H9 (cell line): ENCODE data around the gene NFE2L3. TPM values are rescaled to one million over a fixed set of nuclear protein-coding genes. Genes with fewer than 3 reads are reported as not detected.
A peak's percentile ranks its signal among the peaks of the same experiment; 100 is the strongest.

Experiments
- DNase-seq: peaks from one replicate; pipeline ENCODE4 v3.0.0-alpha.2; 2017
- H2AFZ ChIP-seq: one replicate; pipeline ENCODE4 v1.6.1; 2013; ENCODE audit warnings: mild to moderate bottlenecking, low read length, control low read depth, moderate library complexity
- H2AK5ac ChIP-seq: 2 replicates; pipeline ENCODE4 v1.6.1; 2013; ENCODE audit warnings: low read length, control low read depth, mixed read lengths; ENCODE audit not compliant: insufficient read length
- H2BK120ac ChIP-seq: one replicate; pipeline ENCODE4 v1.6.1; 2013; ENCODE audit warnings: low read depth, mild to moderate bottlenecking, low read length, control low read depth, inconsistent platforms; ENCODE audit not compliant: poor library complexity, severe bottlenecking
- H2BK12ac ChIP-seq: 2 replicates; pipeline ENCODE4 v1.6.1; 2013; ENCODE audit warnings: low read length, control low read depth, mixed read lengths, low read depth; ENCODE audit not compliant: insufficient read length
- H2BK15ac ChIP-seq: 2 replicates; pipeline ENCODE4 v1.6.1; 2013; ENCODE audit warnings: low read depth, low read length, control low read depth
- H2BK20ac ChIP-seq: one replicate; pipeline ENCODE4 v1.6.1; 2013; ENCODE audit warnings: low read depth, mild to moderate bottlenecking, low read length, control low read depth, inconsistent platforms; ENCODE audit not compliant: poor library complexity, severe bottlenecking
- H2BK5ac ChIP-seq: 2 replicates; pipeline ENCODE4 v1.6.1; 2013; ENCODE audit warnings: low read length, control low read depth, mixed read lengths; ENCODE audit not compliant: insufficient read length
- H3K14ac ChIP-seq: 2 replicates; pipeline ENCODE4 v1.6.1; 2013; ENCODE audit warnings: low read length, control low read depth; ENCODE audit not compliant: insufficient read depth
- H3K18ac ChIP-seq: 2 replicates; pipeline ENCODE4 v1.6.1; 2013; ENCODE audit warnings: low read depth, mild to moderate bottlenecking, mixed read lengths, low read length, control low read depth; ENCODE audit not compliant: insufficient read length
- H3K23ac ChIP-seq: 2 replicates; pipeline ENCODE4 v1.6.1; 2013; ENCODE audit warnings: low read length, control low read depth, mixed read lengths, low read depth; ENCODE audit not compliant: insufficient read length
- H3K23me2 ChIP-seq: 2 replicates; pipeline ENCODE4 v1.6.1; 2013; ENCODE audit warnings: low read depth, mild to moderate bottlenecking, mixed read lengths, low read length, control low read depth; ENCODE audit not compliant: insufficient read length, poor library complexity, severe bottlenecking
- H3K27ac ChIP-seq: 2 replicates; pipeline ENCODE4 v1.5.1; 2013; ENCODE audit warnings: low read length, control low read depth, mixed read lengths, low read depth; ENCODE audit not compliant: insufficient read length
- H3K27me3 ChIP-seq: 2 replicates; pipeline ENCODE4 v1.6.1; 2013; ENCODE audit warnings: low read length, control low read depth, inconsistent platforms; ENCODE audit not compliant: insufficient read depth
- H3K4ac ChIP-seq: 2 replicates; pipeline ENCODE4 v1.6.1; 2013; ENCODE audit warnings: low read depth, mild to moderate bottlenecking, control low read depth, inconsistent platforms, low read length, moderate library complexity
- H3K4me1 ChIP-seq: 2 replicates; pipeline ENCODE4 v1.6.1; 2013; ENCODE audit warnings: low read length, control low read depth, inconsistent platforms; ENCODE audit not compliant: insufficient read depth
- H3K4me2 ChIP-seq: 2 replicates; pipeline ENCODE4 v1.6.1; 2013; ENCODE audit warnings: low read length, control low read depth, mixed read lengths; ENCODE audit not compliant: insufficient read length, insufficient read depth
- H3K56ac ChIP-seq: 2 replicates; pipeline ENCODE4 v1.6.1; 2013; ENCODE audit warnings: low read depth, mild to moderate bottlenecking, mixed read lengths, low read length, control low read depth; ENCODE audit not compliant: insufficient read length
- H3K79me1 ChIP-seq: 2 replicates; pipeline ENCODE4 v1.6.1; 2013; ENCODE audit warnings: low read depth, mild to moderate bottlenecking, moderate library complexity, low read length, control low read depth, inconsistent platforms; ENCODE audit not compliant: insufficient read depth, poor library complexity, severe bottlenecking
- H3K79me2 ChIP-seq: 2 replicates; pipeline ENCODE4 v1.6.1; 2013; ENCODE audit warnings: low read length, control low read depth, inconsistent platforms; ENCODE audit not compliant: insufficient read depth
- H3K9ac ChIP-seq: 2 replicates; pipeline ENCODE4 v1.6.1; 2013; ENCODE audit warnings: low read length, control low read depth, mixed read lengths; ENCODE audit not compliant: insufficient read length; ENCODE audit errors: extremely low read depth
- H3K9me3 ChIP-seq: one replicate; pipeline ENCODE4 v1.6.1; 2013; ENCODE audit warnings: low read depth, low read length, inconsistent platforms; ENCODE audit not compliant: control insufficient read depth
- H3T11ph ChIP-seq: one replicate; pipeline ENCODE4 v1.6.1; 2013; ENCODE audit warnings: mild to moderate bottlenecking, low read length, control low read depth, inconsistent platforms
- H4K20me1 ChIP-seq: one replicate; pipeline ENCODE4 v1.6.1; 2013; ENCODE audit not compliant: control insufficient read depth, insufficient read length, insufficient read depth
- H4K5ac ChIP-seq: 2 replicates; pipeline ENCODE4 v1.6.1; 2013; ENCODE audit warnings: low read depth, mild to moderate bottlenecking, mixed read lengths, low read length, control low read depth; ENCODE audit not compliant: insufficient read length
- H4K8ac ChIP-seq: replicated peaks from 2 replicates; pipeline ENCODE4 v1.6.1; 2013; ENCODE audit warnings: low read length, control low read depth, mixed read lengths, low read depth; ENCODE audit not compliant: insufficient read length
- H4K91ac ChIP-seq: 2 replicates; pipeline ENCODE4 v1.6.1; 2013; ENCODE audit warnings: low read depth, mild to moderate bottlenecking, moderate library complexity, mixed read lengths, low read length, control low read depth; ENCODE audit not compliant: insufficient read length
- H3K27ac Mint-ChIP-seq, 3 experiments: 2 replicates in 2 of 3; 3 replicates in 1 of 3; pipeline ENCODE4 v1.8.0; 2020 to 2021; ENCODE audit warnings: mixed read lengths in 3 of 3, mild to moderate bottlenecking in 1 of 3, moderate library complexity in 1 of 3
- H3K27me3 Mint-ChIP-seq: 2 replicates; pipeline ENCODE4 v1.8.0; 2021; ENCODE audit warnings: low read depth, mild to moderate bottlenecking, moderate library complexity, mixed read lengths
- H3K36me3 Mint-ChIP-seq, 3 experiments: 2 replicates in 2 of 3; 3 replicates in 1 of 3; pipeline ENCODE4 v1.8.0; 2020 to 2021; ENCODE audit warnings: low read depth in 3 of 3, mixed read lengths in 3 of 3; ENCODE audit not compliant: insufficient read depth in 1 of 3
- H3K4me1 Mint-ChIP-seq, 2 experiments: 2 replicates each; pipeline ENCODE4 v1.8.0; 2020; ENCODE audit warnings: mixed read lengths in 2 of 2
- H3K4me3 Mint-ChIP-seq, 2 experiments: 2 replicates in 1 of 2; 3 replicates in 1 of 2; pipeline ENCODE4 v1.8.0; 2020 to 2021; ENCODE audit warnings: mild to moderate bottlenecking in 2 of 2, mixed read lengths in 2 of 2, moderate library complexity in 1 of 2
- H3K9me3 Mint-ChIP-seq, 2 experiments: 2 replicates in 1 of 2; 3 replicates in 1 of 2; pipeline ENCODE4 v1.8.0; 2020; ENCODE audit warnings: mild to moderate bottlenecking in 2 of 2, mixed read lengths in 2 of 2, moderate library complexity in 1 of 2
- CTCF ChIP-seq: fragments of 200-600 bp; sonication (generic); conservative IDR thresholded peaks from 3 replicates; pipeline ENCODE4 v1.8.0; 2021; ENCODE audit warnings: antibody characterized with exemption, mild to moderate bottlenecking
- WGBS: extraction: QIAGEN DNeasy Blood & Tissue Kit; methylation state at CpG from one replicate; pipeline ENCODE4 v1.1.7; 2013; ENCODE audit warnings: missing lambda C conversion rate, low lambda C conversion rate, mixed read lengths; ENCODE audit not compliant: insufficient read length; ENCODE audit errors: extremely low coverage; 5-methylcytosine and 5-hydroxymethylcytosine counted together
- total RNA-seq: library from RNA; stranded (reverse); gene quantifications from 2 replicates; pipeline ENCODE4 v1.2.1, GENCODE V29; 2021

The NFE2L3 gene
- total RNA-seq, 1 experiment from 2014 or later: 46.9 TPM

DNA sequence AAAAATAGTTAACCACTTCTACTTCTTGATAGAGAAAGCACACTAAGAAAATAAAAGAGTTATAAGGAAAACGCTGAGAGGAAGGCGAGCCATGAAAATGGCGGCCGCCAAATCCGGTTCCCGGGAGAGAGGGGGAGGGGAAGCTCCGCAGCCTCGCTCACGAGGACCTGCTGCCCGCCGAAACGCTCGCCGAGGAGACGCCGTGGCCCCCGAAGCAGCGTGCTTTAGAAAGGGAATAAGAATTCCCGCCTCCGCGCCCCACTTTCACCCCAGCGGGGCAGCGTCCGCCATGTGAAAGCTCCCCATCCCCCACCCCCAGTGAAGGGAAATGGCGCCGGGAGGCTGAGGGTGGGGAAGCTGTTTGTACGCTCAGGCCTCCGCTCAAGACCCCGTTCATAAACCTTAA lies 48.0 kb downstream of the NFE2L3 start:
- Histone ChIP-seq H4K20me1 (no peaks in the 10 kb centered on the region), H4K5ac (peak overlapping the region; percentile 99), H2BK120ac (peak overlapping the region; percentile 92), H3K14ac (peak overlapping the region; percentile 97), H2AFZ (no peak overlapping the region), H4K8ac (peak overlapping the region; percentile 92), H2AK5ac (peak overlapping the region; percentile 44), H3K56ac (peak overlapping the region; percentile 99), H2BK20ac (no peak overlapping the region), H3K79me2 (peaks cover 66% of the 10 kb centered on the region), H2BK5ac (peak overlapping the region; percentile 99), H4K91ac (peak overlapping the region; percentile 97), H3K27me3 (no peaks in the 10 kb centered on the region), H3K4me2 (peak overlapping the region; percentile 81), H3K9ac (peak overlapping the region; percentile 99), H3K4ac (peak overlapping the region; percentile 96), H2BK15ac (no peak overlapping the region), H3K23me2 (peaks cover 6% of the 10 kb centered on the region), H3K27ac (peak overlapping the region; percentile 99), H3K79me1 (no peaks in the 10 kb centered on the region), H3K23ac (peak overlapping the region; percentile 100), H3K18ac (peak overlapping the region; percentile 100), H3K9me3 (no peaks in the 10 kb centered on the region), H3T11ph (no peak overlapping the region), H2BK12ac (no peak overlapping the region), H3K4me1 (peaks cover 2% of the 10 kb centered on the region)
- Mint-ChIP-seq H3K4me3 (peak overlapping the region; percentile 100), H3K4me1 (peaks cover 35 to 45% of the 10 kb centered on the region in 2 experiments), H3K9me3 (peaks cover 17 to 21% of the 10 kb centered on the region in 2 experiments), H3K27ac (peak overlapping the region; percentile 100), H3K27me3 (peaks cover 9% of the 10 kb centered on the region), H3K36me3 (peaks cover 71 to 81% (median 76%) of the 10 kb centered on the region in 3 experiments)
- DNase-seq: peak; percentile 55
- no peak for TF ChIP-seq CTCF
- WGBS: no CpG with 5 or more reads among the region's 29 CpGs
